Mammary epithelial cell (primary cell): ENCODE measurements around the gene SAMD10.

ENCODE experiments used
- CTCF ChIP-seq, 2 donors: IDR thresholded peaks in 1 of 2; conservative IDR thresholded peaks in 1 of 2; 2 replicates each; pipeline ENCODE4 v1.5.1; 2011 to 2012; ENCODE audit warnings: inconsistent platforms in 2 of 2, low read length in 2 of 2, mild to moderate bottlenecking in 2 of 2, control low read depth in 1 of 2, low read depth in 1 of 2; ENCODE audit not compliant: insufficient read depth in 1 of 2; ENCODE audit errors: extremely low read depth in 1 of 2
- EZH2 ChIP-seq: IDR thresholded peaks from 2 replicates; pipeline ENCODE4 v1.6.1; 2012; ENCODE audit warnings: low read length, inconsistent platforms, borderline replicate concordance

- TF ChIP-seq CTCF (conservative IDR thresholded peaks at IDR 0.05 in 1 of 2, IDR thresholded peaks at IDR 0.05 in 1 of 2; ENCODE audit: extremely low read depth in 1 of 2, insufficient read depth in 1 of 2, low read depth in 1 of 2, low read length in 2 of 2) (no peak), EZH2 (no peak)
Measured at GRCh38 chr20:63963348-63963741, 16.1 kb downstream of the SAMD10 start.
